ENCODE results near the gene VASN. TPM values are rescaled to one million over a fixed set of nuclear protein-coding genes. Genes with fewer than 3 reads are reported as not detected.

VASN gene
- total and polyA plus RNA-seq, 9 of the 15 experiments (the other 6 are each of a cell fraction or from before 2014, with no cell fraction given): 0.01 to 2.5 (median 0.41) TPM; not detected in 1

GRCh38 chr16:4353675-4354074, 18.0 kb upstream of the VASN start:
- Histone ChIP-seq H3K9me3 (replicated peaks; ENCODE audit: control insufficient read depth, insufficient read depth, low read depth, low read length) (no peaks in the 10 kb centered on the region), H3K4me1 (replicated peaks in 1 of 2; ENCODE audit: control insufficient read depth in 2 of 2, insufficient read depth in 2 of 2, low read length in 2 of 2) (peaks cover 12 to 31% of the 10 kb centered on the region in 2 experiments; a peak in 4 of 5 replicates), H2AFZ (ENCODE audit: low read depth, low read length) (no peak overlapping the region), H3K9ac (ENCODE audit: insufficient read depth in 1 of 2, low read depth in 2 of 2, low read length in 2 of 2) (no peak overlapping the region), H3K4me2 (ENCODE audit: insufficient read depth, low read length) (no peak overlapping the region), H3K27me3 (ENCODE audit: control insufficient read depth in 2 of 2, insufficient read depth in 2 of 2, low read length in 2 of 2) (no peaks in the 10 kb centered on the region), H4K20me1 (replicated peaks; ENCODE audit: control insufficient read depth, insufficient read depth, low read length) (no peaks in the 10 kb centered on the region), H3K36me3 (ENCODE audit: control insufficient read depth, insufficient read depth, low read length) (peaks cover 28% of the 10 kb centered on the region; the same call in 2 of the 3 replicates), H3K79me2 (ENCODE audit: control insufficient read depth, insufficient read depth, low read length) (peaks cover 24% of the 10 kb centered on the region), H3K4me3 (no peak overlapping the region), H3K9me1 (ENCODE audit: control insufficient read depth, insufficient read depth, low read length) (no peaks in the 10 kb centered on the region), H3K27ac (ENCODE audit: extremely low read depth, low read depth, low read length) (no peak overlapping the region)
- FAIRE-seq (no peak), ATAC-seq (no peak), DNase-seq (ENCODE audit: extremely low read depth in 1 of 4, low spot score in 3 of 4) (no peak)
- in situ Hi-C loops (cut with MboI) (no loop called here), intact Hi-C loops (cut with micrococcal nuclease) (no loop called here)
- POLR2A ChIA-PET: interaction anchor here (0.7 kb wide), 1 partner anchor 105 kb away, joined by 4 read pairs; no protein-coding TSS in a partner anchor
- WGBS (ENCODE audit: insufficient coverage, low coverage, missing lambda C conversion rate): 92% methylated on average over 4 of the region's 4 CpGs
- CTCF ChIA-PET (ENCODE audit: low intra/inter-chr PET ratio): no interaction called here
- no TSS peak for BruUV-seq (replicated peaks)
- TF ChIP-seq GMEB1 (CRISPR knock-in tag; IDR thresholded peaks at IDR 0.05): no peak
- TF ChIP-seq, protein P1, sequence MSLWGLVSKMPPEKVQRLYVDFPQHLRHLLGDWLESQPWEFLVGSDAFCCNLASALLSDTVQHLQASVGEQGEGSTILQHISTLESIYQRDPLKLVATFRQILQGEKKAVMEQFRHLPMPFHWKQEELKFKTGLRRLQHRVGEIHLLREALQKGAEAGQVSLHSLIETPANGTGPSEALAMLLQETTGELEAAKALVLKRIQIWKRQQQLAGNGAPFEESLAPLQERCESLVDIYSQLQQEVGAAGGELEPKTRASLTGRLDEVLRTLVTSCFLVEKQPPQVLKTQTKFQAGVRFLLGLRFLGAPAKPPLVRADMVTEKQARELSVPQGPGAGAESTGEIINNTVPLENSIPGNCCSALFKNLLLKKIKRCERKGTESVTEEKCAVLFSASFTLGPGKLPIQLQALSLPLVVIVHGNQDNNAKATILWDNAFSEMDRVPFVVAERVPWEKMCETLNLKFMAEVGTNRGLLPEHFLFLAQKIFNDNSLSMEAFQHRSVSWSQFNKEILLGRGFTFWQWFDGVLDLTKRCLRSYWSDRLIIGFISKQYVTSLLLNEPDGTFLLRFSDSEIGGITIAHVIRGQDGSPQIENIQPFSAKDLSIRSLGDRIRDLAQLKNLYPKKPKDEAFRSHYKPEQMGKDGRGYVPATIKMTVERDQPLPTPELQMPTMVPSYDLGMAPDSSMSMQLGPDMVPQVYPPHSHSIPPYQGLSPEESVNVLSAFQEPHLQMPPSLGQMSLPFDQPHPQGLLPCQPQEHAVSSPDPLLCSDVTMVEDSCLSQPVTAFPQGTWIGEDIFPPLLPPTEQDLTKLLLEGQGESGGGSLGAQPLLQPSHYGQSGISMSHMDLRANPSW (CRISPR knock-in tag; IDR thresholded peaks at IDR 0.05): no peak
- TF ChIP-seq, protein P2, sequence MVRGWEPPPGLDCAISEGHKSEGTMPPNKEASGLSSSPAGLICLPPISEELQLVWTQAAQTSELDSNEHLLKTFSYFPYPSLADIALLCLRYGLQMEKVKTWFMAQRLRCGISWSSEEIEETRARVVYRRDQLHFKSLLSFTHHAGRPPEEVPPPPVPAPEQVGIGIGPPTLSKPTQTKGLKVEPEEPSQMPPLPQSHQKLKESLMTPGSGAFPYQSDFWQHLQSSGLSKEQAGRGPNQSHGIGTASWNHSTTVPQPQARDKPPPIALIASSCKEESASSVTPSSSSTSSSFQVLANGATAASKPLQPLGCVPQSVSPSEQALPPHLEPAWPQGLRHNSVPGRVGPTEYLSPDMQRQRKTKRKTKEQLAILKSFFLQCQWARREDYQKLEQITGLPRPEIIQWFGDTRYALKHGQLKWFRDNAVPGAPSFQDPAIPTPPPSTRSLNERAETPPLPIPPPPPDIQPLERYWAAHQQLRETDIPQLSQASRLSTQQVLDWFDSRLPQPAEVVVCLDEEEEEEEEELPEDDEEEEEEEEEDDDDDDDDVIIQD (CRISPR knock-in tag; IDR thresholded peaks at IDR 0.05): no peak
- TF ChIP-seq PREB (CRISPR knock-in tag; IDR thresholded peaks at IDR 0.05): no peak
- TF ChIP-seq, protein P3, sequence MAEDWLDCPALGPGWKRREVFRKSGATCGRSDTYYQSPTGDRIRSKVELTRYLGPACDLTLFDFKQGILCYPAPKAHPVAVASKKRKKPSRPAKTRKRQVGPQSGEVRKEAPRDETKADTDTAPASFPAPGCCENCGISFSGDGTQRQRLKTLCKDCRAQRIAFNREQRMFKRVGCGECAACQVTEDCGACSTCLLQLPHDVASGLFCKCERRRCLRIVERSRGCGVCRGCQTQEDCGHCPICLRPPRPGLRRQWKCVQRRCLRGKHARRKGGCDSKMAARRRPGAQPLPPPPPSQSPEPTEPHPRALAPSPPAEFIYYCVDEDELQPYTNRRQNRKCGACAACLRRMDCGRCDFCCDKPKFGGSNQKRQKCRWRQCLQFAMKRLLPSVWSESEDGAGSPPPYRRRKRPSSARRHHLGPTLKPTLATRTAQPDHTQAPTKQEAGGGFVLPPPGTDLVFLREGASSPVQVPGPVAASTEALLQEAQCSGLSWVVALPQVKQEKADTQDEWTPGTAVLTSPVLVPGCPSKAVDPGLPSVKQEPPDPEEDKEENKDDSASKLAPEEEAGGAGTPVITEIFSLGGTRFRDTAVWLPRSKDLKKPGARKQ (CRISPR knock-in tag; IDR thresholded peaks at IDR 0.05): no peak
- TF ChIP-seq NFE2L1 (tag; IDR thresholded peaks at IDR 0.05; ENCODE audit: borderline replicate concordance, low read depth): no peak
- TF ChIP-seq KLF1 (tag; IDR thresholded peaks at IDR 0.05): no peak
- TF ChIP-seq, protein P4, sequence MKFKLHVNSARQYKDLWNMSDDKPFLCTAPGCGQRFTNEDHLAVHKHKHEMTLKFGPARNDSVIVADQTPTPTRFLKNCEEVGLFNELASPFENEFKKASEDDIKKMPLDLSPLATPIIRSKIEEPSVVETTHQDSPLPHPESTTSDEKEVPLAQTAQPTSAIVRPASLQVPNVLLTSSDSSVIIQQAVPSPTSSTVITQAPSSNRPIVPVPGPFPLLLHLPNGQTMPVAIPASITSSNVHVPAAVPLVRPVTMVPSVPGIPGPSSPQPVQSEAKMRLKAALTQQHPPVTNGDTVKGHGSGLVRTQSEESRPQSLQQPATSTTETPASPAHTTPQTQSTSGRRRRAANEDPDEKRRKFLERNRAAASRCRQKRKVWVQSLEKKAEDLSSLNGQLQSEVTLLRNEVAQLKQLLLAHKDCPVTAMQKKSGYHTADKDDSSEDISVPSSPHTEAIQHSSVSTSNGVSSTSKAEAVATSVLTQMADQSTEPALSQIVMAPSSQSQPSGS (CRISPR knock-in tag; IDR thresholded peaks at IDR 0.05): no peak
- TF ChIP-seq, protein P5, sequence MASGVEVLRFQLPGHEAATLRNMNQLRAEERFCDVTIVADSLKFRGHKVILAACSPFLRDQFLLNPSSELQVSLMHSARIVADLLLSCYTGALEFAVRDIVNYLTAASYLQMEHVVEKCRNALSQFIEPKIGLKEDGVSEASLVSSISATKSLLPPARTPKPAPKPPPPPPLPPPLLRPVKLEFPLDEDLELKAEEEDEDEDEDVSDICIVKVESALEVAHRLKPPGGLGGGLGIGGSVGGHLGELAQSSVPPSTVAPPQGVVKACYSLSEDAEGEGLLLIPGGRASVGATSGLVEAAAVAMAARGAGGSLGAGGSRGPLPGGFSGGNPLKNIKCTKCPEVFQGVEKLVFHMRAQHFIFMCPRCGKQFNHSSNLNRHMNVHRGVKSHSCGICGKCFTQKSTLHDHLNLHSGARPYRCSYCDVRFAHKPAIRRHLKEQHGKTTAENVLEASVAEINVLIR (CRISPR knock-in tag; IDR thresholded peaks at IDR 0.05): no peak

Data from K562 (cell line).